ENCODE data around the gene ZBP1.

DNA sequence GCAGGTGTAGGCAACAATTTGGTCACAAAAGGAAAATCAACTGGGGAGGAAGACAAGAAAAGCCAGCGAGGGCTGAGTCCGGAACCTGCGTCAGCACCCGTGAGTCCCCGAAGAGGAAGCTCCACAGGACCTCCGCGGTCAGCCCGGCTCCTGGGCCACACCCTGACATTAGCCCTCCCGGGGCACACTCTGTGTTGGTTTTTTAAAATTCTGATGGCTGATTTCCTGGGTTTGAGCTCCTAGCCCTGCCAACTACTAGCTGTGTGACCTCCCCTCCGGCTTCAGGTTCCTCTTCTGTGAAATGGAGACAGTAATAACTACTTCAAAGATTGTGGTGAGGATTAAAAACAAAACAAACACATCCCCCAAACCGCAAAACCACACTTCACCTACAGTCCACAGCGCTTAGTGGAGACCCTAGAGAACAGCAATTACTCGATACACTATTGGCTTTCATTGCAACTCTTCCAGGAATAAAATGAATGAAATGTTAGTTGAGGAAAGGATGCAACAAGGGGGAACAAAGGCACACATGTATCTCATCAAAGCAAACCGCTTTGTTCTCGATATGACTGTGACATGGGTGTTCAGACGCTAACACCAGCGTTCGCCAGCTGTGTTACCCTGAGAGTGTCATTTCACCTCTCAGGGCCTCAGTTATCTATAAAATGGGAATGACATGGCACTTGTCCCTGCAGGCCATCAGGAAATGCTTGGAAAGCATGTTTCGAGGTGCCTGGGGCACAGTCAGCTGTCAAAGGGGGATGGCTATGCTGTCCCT lies 985 bp downstream of the ZBP1 start:
- TF ChIP-seq POLR2A (IDR thresholded peaks at IDR 0.05; ENCODE audit: low read depth, low read length), result no peak
- peak; percentile 28; the same call in 1 of the 2 replicates for TF ChIP-seq POLR2AphosphoS5 (IDR thresholded peaks at IDR 0.05; ENCODE audit: low read depth, low read length)

Data from GM12892 (cell line).